SK-N-SH treated with all-trans-retinoic acid at 6 μM for 48 hours (cell line): ENCODE results near the gene ZBED4.

Experiments used
- ARNTL ChIP-seq: fragments of 450-650 bp; formaldehyde crosslinking; IDR thresholded peaks from 2 replicates; pipeline ENCODE4 v1.5.0; 2020; ENCODE audit warnings: low read depth, mild to moderate bottlenecking, moderate library complexity, borderline replicate concordance
- BACH2 ChIP-seq: fragments of 250-450 bp; sonication (Bioruptor Pico); IDR thresholded peaks from 2 replicates; pipeline ENCODE4 v1.9.0; 2021; ENCODE audit warnings: mild to moderate bottlenecking, borderline replicate concordance
- GLIS3 ChIP-seq: fragments of 250-450 bp; sonication (Bioruptor Pico); IDR thresholded peaks from 2 replicates; pipeline ENCODE4 v1.5.0; 2020; ENCODE audit warnings: mild to moderate bottlenecking, moderate library complexity
- ISL1 ChIP-seq: fragments of 250-450 bp; sonication (Bioruptor Pico); IDR thresholded peaks from 2 replicates; pipeline ENCODE4 v2.1.2; 2022; ENCODE audit warnings: mild to moderate bottlenecking, moderate library complexity
- RARB ChIP-seq: fragments of 250-450 bp; sonication (Bioruptor Pico); IDR thresholded peaks from 2 replicates; pipeline ENCODE4 v1.8.0; 2021; ENCODE audit warnings: mild to moderate bottlenecking, moderate library complexity
- TSHZ2 ChIP-seq: fragments of 250-450 bp; sonication (Bioruptor Pico); IDR thresholded peaks from 2 replicates; pipeline ENCODE4 v1.5.0; 2020; ENCODE audit warnings: mild to moderate bottlenecking, moderate library complexity
- ZFP3 ChIP-seq: fragments of 250-450 bp; sonication (Bioruptor Pico); IDR thresholded peaks from 2 replicates; pipeline ENCODE4 v1.5.0; 2020; ENCODE audit warnings: mild to moderate bottlenecking, moderate library complexity
- ZNF8 ChIP-seq: fragments of 450-650 bp; formaldehyde crosslinking; IDR thresholded peaks from 2 replicates; pipeline ENCODE4 v1.5.0; 2020; ENCODE audit warnings: mild to moderate bottlenecking, moderate library complexity
- TF ChIP-seq, protein P1 (sequence below): fragments of 250-450 bp; sonication (Bioruptor Pico); IDR thresholded peaks from 2 replicates; pipeline ENCODE4 v1.8.0; 2020; ENCODE audit warnings: mild to moderate bottlenecking, moderate library complexity, borderline replicate concordance

DNA sequence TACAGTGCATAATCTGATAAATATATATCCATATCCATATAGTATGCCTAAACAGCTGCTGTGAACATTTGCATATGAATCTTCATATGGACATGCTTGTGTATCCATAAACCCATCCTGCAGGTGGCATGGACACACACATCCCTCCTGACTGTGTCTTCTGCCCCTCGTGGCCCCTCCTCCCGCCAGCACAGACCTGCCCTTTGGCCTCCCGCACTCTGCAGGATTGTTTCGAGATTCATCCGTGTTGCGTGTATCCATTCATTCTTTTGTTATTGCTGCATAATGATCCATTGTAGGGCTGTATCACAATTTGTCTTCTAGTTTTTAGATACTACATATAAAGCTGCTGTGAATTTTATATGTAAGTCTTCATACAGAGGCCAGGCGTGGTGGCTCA, 24.0 kb downstream of the ZBED4 start:
- TF ChIP-seq, protein P1, sequence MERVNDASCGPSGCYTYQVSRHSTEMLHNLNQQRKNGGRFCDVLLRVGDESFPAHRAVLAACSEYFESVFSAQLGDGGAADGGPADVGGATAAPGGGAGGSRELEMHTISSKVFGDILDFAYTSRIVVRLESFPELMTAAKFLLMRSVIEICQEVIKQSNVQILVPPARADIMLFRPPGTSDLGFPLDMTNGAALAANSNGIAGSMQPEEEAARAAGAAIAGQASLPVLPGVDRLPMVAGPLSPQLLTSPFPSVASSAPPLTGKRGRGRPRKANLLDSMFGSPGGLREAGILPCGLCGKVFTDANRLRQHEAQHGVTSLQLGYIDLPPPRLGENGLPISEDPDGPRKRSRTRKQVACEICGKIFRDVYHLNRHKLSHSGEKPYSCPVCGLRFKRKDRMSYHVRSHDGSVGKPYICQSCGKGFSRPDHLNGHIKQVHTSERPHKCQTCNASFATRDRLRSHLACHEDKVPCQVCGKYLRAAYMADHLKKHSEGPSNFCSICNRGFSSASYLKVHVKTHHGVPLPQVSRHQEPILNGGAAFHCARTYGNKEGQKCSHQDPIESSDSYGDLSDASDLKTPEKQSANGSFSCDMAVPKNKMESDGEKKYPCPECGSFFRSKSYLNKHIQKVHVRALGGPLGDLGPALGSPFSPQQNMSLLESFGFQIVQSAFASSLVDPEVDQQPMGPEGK (CRISPR knock-in tag), result no peak
- TF ChIP-seq TSHZ2 (no peak), ARNTL (CRISPR knock-in tag) (no peak), ZFP3 (no peak), ZNF8 (CRISPR knock-in tag) (no peak), GLIS3 (no peak), RARB (CRISPR knock-in tag) (no peak), BACH2 (CRISPR knock-in tag) (no peak), ISL1 (CRISPR knock-in tag) (no peak)
